NCI-H1436 treated with DMSO at 0.1 percent for 48 hours (cell line): Measurements from ENCODE around the gene CCDC27.
"Not testable (repeated sequence)": the region's sequence is repeated elsewhere in the genome, so short reads cannot be mapped to it uniquely, and the experiment has no call there.

ENCODE experiments used
- DNase-seq: peaks from one replicate; lab custom pipeline; 2025; lab: John Stamatoyannopoulos, UW

CCDC27 gene

DNA sequence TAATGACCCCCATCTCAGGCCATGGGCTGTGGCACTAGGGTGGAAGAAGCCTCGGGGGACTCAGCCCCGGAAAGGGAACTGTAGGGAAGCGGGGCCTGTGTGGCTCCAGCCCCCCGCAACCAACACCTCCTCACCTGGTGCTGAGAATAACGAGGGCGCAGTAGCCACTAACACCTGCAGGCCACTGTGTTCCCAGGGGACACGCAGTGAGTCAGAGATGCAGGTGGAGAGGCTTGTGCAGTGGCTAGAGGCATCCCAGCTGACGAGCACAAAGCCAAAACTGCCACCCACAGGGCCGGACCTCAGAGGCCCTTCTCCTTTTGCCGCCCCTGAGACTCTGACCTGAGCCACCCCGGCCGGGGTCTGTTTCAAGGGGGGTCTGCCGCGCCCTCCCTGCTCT, 33.5 kb upstream of the CCDC27 start:
- no peak for DNase-seq

DNA sequence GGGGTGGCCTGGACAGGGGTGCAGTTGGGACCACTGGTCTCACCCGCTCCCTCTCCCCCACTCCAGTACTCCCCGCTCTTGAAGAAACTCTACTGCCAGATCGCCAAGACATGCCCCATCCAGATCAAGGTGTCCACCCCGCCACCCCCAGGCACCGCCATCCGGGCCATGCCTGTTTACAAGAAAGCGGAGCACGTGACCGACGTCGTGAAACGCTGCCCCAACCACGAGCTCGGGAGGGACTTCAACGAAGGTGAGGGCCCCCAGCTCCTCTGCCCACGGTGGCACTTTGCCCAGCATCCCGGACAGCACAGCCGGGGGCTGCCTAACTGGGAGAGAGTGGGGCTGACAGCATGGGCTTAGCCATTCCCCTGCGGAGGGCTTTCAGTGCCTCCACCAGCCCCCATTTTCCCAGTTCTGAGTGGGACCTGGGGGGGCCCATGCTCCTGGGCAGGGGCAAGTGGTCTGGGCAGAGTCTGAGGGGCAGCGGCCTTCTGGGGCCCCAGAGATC, 30.2 kb upstream of the CCDC27 start:
- DNase-seq: no peak

DNA sequence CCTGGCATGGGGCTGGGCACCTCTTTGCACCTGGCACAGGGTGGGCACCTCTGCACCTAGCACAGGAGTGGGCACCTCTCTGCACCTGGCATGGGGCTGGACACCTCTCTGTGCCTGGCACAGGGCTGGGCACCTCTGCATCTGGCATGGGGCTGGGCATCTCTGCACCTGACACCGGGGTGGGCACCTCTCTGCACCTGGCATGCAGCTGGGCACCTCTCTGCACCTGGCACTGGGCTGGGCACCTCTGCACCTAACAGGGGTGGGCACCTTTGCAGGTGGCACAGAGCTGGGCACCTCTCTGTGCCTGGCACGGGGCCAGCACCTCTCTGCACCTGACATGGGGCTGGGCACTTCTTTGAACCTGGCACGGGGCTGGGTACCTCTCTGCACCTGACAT, 29.4 kb upstream of the CCDC27 start:
- no peak for DNase-seq

DNA sequence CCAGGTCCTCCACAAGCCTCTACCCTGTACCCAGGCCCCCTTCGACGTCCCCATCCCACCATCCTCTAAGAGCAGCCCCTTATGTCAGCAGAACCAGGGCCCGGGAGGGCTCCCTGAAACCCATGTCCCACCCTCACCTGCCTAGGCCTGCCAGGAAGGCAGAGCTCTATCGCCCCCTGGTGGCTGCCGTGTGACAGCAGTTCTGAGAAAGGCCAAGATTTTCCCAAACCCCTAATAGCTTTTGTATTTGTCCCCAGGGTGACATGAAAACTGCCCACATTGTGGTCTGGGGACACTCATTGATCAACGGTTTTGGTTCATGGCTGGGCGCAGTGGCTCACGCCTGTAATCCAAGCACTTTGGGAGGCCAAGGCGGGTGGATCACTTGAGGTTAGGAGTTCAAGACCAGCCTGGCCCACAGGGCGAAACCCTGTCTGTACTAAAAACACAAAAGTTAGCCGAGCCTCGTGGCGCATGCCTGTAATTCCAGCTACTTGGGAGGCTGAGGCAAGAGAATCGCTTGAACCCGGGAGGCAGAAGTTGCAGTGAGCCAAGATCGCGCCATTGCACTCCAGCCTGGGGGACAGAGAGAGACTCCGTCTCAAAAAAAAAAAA, 27.7 kb upstream of the CCDC27 start:
- not testable (repeated sequence) for DNase-seq

DNA sequence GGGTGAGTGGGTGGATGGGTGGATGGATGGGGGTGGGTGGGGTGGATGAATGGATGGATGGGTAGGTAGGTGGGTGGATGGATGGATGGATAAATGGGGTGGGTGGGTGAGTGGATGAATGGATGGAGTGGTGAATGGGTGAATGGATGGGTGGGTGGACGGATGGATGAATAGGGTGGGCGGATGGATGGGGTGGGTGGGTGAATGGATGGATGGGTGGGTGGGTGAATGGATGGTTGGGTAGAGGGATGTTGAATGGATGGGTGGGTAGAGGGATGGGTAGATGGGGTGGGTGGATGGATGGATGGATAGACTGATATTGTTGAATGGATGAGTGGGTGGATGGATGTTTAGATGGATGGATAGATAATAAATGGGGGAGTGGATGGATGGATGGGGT, 26.9 kb upstream of the CCDC27 start:
- no peak for DNase-seq

DNA sequence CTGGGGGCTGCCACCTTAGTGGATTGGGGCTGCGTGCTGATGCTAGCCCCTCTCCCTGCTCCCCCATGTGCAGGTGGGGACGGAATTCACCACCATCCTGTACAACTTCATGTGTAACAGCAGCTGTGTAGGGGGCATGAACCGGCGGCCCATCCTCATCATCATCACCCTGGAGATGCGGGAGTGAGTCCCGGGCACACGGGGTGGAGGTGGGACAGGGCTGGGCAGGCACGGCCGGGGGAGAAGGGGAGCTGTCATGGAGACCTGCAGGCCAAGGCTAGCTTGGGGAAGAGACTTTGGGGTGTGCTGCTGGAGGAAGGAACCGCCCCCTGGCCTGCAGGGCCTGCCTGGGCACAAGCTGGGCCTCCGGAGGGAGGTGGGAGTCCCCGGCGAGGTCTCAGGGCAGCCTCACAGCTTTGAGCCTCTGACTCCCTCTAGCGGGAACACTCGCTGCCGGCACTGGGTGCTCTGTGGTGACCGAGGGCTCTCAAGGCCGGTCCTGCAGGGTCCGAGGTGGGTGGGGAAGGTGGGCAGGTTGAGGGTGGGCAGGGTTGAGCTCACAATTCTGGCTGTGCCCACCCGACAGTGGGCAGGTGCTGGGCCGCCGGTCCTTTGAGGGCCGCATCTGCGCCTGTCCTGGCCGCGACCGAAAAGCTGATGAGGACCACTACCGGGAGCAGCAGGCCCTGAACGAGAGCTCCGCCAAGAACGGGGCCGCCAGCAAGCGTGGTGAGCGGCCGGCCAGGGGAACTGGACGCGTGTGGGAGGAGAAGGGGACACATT, 25.0 kb upstream of the CCDC27 start:
- no peak for DNase-seq

DNA sequence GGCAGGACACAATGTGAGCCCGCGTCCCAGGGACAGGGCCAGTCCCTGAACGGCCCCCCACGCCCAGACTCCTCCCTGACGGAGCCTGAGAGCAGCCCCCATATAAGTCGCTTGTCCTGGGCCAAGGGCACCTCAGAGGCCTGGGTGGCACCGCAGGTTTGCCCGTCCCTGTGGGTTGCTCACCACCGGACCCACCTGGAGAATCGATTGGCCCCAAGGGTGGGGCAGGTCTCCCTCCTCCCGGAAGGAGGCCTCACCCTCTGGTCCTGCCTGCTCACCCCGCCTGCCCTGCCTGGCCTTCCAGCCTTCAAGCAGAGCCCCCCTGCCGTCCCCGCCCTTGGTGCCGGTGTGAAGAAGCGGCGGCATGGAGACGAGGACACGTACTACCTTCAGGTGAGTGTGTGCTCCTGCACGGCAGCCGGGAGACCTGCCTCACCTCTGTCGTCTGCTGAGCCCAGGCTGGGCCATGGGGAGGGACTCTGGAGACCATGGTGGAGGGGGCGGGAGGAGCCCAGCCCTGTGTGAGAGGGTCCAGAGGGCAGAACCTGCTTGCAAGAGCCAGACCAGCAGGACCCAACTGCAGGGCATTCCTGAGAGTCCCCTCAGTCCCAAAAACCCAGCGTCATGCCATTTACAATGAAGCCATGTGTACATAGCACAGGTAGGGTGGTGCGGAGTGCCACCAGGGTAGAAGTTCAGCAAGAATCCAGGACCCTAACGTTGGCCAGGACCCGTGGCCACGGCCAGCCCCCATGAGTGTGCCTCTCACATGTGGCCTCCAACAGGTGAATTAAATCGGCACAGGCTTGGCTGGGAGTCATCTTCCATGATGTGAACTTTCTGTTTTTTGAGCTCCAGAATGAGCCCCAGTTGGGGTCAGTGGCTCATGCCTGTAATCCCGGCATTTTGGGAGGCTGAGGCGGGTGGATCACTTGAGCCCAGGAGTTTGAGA, 24.1 kb upstream of the CCDC27 start:
- no peak for DNase-seq

DNA sequence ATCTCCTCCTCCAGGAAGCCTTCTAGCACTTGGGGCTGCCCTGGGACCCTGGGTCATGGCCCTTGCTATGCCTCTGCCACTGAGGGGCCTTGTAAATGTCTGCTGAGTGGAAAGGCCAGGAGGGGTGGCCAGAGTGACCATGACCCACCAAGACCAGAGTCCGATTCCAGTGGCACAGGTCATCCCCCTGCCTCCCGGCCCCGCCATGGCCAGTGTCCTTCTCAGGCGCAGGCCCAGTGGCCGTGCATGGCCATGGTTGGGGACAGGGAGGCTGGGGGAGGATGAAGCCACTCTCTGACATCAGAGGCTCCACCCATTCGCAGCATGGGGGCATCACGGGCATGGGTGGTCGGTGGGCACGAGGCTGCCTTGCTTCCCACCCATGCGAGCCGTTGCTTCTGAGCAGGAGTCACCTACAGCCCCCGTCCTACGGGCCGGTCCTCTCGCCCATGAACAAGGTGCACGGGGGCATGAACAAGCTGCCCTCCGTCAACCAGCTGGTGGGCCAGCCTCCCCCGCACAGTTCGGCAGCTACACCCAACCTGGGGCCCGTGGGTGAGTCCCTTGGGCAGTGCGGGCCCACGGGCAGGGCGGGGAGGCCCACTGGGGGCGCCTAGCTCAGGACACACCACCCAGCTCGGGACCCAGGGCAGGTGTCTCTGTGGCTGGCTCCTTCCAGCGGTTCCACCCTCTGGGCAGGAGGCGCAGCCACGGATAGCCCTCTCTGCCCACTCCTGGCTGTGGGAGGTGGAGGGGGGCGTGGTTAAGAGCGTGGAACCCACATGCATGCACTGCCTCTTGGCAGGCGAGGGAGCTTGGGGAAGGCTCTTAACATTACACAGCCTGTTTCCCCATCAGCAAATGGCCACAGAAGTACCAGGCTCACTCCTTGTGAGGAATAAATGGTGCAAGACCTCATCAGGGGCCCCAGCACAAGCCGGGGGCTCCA, 22.4 kb upstream of the CCDC27 start:
- DNase-seq: no peak

DNA sequence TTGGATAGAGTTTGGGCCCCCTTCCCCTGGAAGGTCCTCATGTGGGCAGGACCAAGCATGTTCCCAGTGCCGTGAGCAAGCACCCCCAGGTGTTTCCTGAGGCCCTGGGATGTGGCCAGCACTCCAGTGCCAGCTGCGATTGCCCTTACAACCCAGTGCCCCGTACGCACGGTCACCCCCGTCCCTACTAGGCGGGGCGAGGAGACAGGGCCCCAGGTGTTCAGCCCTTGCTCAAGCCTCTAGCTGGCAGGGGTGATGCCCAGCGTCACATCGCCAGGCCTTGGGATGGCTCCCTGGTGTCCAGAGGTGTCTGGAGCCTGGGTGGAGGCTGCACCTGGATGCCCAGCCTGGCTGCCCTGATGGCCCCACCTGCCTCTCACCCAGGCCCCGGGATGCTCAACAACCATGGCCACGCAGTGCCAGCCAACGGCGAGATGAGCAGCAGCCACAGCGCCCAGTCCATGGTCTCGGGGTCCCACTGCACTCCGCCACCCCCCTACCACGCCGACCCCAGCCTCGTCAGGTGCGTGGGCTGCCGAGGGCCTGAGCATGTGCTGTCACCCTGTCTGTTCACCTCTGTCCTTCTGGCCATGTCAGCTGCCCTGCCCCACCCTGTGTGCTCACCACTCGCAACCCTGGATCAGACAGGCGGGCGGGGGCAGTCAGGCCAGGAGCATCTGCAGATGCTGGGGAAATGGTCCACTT, 21.6 kb upstream of the CCDC27 start:
- DNase-seq: no peak

DNA sequence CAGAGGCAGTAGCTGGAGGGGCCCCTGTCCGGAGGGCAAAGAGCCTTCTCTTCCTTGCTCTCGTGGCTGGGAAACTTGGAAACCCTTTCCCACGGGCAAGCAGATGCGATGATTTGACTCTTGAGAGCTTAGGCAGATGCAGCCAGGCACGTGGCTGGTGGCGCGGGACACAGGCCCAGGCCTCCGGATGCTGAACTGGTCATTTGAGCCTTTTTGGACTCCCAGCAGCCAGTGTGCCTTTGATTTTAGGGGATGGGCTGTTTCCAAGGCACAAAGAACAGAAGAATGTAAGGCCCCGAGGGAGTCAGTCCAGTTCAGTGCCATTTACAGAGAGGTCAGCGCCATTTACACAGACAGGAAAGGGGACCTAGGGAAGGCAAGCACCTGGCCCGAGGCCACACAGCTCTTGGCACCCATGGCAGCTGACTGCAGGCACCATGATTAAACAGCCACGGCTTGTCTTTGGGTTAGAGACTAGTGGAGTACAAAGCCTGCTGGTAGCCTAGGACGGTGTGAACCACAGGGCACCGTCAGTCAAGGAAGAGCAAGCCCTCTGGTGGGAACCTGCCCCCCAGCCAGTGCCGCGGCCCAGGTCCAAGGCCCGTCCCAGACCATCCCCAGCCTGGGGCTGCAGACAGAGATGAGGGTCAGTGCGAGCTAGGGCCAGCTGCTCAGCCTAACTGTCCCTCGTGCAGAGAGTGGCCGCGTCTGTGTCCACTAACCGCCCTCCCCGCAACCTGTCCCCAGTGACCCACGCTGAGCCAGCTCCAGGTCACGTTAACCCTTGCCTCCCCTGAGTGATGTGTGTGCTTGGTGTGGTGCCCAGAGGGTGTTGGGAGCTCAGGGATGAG, 20.4 kb upstream of the CCDC27 start:
- DNase-seq: no peak

DNA sequence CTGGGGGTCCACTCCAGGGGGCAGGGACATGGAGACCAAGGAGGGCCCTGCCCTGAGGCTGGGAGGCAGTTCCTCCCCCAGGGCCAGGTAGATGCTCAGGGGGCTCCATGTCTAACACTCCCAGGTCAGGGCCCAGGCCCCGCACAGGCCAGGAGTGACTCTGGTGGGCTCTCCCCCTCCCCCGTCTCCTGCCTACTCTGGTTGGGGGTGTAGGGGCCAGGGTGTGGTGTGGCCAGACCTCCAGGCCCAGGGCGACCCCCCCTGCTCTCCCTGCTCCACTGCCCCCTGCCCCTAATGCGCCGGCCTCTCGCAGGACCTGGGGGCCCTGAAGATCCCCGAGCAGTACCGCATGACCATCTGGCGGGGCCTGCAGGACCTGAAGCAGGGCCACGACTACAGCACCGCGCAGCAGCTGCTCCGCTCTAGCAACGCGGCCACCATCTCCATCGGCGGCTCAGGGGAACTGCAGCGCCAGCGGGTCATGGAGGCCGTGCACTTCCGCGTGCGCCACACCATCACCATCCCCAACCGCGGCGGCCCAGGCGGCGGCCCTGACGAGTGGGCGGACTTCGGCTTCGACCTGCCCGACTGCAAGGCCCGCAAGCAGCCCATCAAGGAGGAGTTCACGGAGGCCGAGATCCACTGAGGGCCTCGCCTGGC, 19.7 kb upstream of the CCDC27 start:
- DNase-seq: no peak

DNA sequence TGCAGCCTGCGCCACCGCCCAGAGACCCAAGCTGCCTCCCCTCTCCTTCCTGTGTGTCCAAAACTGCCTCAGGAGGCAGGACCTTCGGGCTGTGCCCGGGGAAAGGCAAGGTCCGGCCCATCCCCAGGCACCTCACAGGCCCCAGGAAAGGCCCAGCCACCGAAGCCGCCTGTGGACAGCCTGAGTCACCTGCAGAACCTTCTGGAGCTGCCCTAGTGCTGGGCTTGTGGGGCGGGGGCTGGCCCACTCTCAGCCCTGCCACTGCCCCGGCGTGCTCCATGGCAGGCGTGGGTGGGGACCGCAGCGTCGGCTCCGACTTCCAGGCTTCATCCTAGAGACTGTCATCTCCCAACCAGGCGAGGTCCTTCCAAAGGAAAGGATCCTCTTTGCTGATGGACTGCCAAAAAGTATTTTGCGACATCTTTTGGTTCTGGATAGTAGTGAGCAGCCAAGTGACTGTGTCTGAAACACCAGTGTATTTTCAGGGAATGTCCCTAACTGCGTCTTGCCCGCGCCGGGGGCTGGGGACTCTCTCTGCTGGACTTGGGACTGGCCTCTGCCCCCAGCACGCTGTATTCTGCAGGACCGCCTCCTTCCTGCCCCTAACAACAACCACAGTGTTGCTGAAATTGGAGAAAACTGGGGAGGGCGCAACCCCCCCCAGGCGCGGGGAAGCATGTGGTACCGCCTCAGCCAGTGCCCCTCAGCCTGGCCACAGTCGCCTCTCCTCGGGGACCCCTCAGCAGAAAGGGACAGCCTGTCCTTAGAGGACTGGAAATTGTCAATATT, 19.0 kb upstream of the CCDC27 start:
- DNase-seq: no peak

DNA sequence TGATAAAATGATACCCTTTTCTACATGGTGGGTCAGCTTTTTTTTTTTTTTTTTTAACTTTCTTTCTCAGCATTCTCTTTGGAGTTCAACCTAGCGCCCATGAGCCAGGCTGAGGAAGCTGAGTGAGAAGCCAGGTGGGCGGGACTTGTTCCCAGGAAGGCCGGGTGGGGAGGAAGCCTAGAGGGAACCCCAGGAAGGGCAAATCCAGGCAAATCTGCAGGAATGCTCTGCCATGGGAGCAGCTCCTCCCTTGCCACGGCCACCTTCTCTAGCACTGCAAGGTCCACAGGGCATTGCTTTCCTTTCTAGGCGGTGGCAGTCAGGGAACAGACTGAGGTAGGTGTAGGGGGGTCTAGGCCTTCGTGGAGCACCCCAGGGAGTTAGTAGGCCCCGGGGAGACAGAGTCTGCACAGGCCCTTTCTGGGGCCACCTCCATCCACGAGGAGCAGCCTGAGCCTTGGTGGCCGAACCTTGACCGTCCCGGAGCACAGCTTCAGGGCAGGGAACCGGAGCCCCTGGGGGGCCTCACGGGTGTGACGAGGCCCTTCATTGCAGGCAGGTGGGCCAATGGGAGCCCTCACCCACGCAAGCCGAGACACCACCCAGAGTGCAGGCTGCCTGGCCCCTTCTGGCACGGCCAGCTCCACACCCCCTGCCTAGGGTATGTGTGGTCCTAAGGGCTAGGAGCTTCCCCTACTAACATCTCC, 18.2 kb upstream of the CCDC27 start:
- no peak for DNase-seq

DNA sequence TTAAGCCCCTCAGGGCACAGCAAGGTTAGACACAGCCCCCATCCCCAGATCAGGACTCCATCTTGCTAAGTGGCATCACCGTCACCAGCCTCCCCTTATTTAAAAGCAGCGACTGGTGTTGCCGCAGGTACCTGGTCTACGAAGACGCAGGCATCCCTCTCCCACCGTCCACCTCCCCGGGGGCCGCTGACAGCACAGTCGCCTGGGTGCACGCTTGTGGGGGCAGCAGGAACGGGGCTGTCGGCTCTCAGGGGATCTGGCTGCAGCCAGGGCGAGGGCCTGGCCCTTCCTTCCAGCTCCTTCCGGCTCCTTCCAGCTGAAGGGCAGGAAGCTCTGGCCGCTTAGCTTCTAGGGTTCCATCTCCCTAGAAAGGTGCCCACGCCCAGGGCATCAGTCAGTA, 17.6 kb upstream of the CCDC27 start:
- no peak for DNase-seq

DNA sequence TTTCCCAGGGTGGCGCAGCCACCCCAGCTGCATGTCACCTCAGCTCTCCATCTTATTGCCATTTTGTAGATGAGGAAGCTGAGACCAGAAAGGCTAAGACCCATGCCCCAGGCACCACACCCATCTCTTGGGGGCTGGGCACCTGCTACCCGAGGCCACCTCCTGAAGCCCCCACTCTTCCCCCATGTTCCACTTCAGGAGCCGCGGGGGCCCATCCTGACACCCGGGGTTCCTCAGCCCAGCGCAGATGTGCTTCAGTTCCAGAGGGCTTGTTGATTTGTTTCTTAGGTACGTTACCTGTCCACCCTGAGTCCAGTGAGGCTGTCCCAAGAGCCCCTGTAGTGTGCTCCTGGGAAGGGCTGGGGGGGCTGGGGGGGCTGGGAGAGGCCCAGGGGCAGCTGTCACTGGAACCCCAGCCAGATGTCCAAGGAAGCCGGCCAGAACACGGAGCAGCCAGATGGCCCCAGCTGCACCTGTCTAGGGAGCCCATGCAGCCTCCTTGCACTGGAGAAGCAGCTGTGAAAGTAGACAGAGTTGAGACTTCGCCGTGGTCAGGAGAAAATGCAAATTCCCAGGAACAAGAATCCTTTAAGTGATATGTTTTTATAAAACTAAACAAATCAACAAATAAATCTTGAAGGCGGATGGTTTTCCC, 17.1 kb upstream of the CCDC27 start:
- DNase-seq: no peak

DNA sequence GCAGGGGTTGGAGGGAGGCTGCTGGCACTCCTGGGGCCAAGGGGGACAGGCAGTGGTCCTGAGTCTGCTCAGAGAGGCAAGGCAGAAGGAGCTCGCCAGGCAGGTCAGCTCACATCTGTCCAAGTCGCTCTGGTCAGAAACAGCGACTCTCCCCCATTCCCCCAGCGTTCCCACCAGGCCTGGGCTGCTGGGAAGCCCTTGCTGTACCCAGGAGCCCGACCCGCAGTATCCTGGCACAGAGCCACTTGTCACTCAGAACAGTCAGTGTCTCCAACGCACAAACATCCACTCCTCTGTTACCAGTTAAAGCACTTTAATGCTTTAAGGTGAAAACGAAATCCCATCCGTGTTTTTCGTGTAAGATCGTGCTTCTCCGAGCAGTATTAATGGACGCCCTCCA, 16.6 kb upstream of the CCDC27 start:
- no peak for DNase-seq

DNA sequence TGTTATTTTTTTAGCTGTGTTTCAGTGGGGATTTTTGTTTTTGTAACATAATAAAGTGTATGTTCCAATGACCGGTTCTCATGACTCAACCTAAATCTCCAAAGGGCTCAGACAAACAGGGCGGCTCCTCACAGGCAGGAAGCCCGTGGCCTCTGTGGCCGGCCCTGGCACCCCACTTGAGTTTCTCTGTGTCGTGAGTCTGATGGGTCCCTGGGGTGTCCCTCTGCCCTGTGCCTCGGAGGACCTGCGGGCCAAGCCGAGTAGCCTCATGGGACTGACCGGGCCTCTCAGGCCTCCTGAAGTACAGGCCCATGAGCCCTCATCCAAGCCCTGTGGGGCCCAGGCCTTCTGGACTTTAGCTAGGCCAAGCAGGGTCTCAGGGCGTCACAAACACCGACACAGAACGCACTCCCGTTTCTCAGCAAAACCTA, 16.1 kb upstream of the CCDC27 start:
- no peak for DNase-seq
